Tibial artery (tissue), 4 donors: ENCODE measurements around the gene STAB2.

Source experiments
- DNase-seq, 2 donors: peaks; one replicate each; pipeline ENCODE4 v3.0.0-alpha.2; 2019
- H3K27ac ChIP-seq, 2 donors: fragments of 200-600 bp; sonication (generic) in 1 of 2; 1 replicate in 1 of 2; 2 replicates in 1 of 2; pipeline ENCODE4 v1.5.1; 2018 to 2019; ENCODE audit warnings: mild to moderate bottlenecking in 1 of 2
- H3K27me3 ChIP-seq, 2 donors: fragments of 200-600 bp; sonication (generic) in 1 of 2; one replicate each; pipeline versions ENCODE4 v1.5.1 to v1.6.0; 2016 to 2019
- H3K36me3 ChIP-seq, 3 donors: fragments of 200-600 bp; sonication (generic) in 2 of 3; one replicate each; pipeline ENCODE4 v1.5.1; 2016 to 2019; ENCODE audit warnings: mild to moderate bottlenecking in 2 of 3
- H3K4me1 ChIP-seq, 4 donors: fragments of 200-600 bp; sonication (generic) in 2 of 4; 1 replicate in 3 of 4; 2 replicates in 1 of 4; pipeline ENCODE4 v1.5.1; 2016 to 2019
- H3K4me3 ChIP-seq, 2 donors: fragments of 200-600 bp; sonication (generic) in 1 of 2; 1 replicate in 1 of 2; 2 replicates in 1 of 2; pipeline ENCODE4 v1.5.1; 2018 to 2019; ENCODE audit warnings: mild to moderate bottlenecking in 2 of 2
- H3K9me3 ChIP-seq, 3 donors: fragments of 200-600 bp; sonication (generic) in 1 of 3; one replicate each; pipeline ENCODE4 v1.5.1; 2016 to 2019
- CTCF ChIP-seq, 2 experiments: fragments of 200-600 bp in 1 of 2; fragments of 450-650 bp in 1 of 2; IDR thresholded peaks; one replicate each; pipeline ENCODE4 v1.5.1; 2017 to 2019; ENCODE audit warnings: antibody characterized with exemption in 2 of 2, mild to moderate bottlenecking in 1 of 2, moderate library complexity in 1 of 2
- intact Hi-C: fragments of 100-400 bp; cut with DNase I; formaldehyde crosslinking; loops from one replicate; pipeline ENCODE4 v1.15.0; 2023; ENCODE audit warnings: low total_unique reads

STAB2 gene

GRCh38 chr12:103742349-103742932 lies 155.4 kb downstream of the STAB2 start:
- no peak overlapping the region for H3K27ac ChIP-seq
- no peaks in the 10 kb centered on the region for H3K27me3 ChIP-seq
- H3K36me3 ChIP-seq: peaks cover 0 to 6% (median 3%) of the 10 kb centered on the region in 3 donors
- intact Hi-C loops: no loop called here
- DNase-seq: no peak
- H3K4me3 ChIP-seq: no peak overlapping the region
- H3K9me3 ChIP-seq: no peaks in the 10 kb centered on the region
- no peak for TF ChIP-seq CTCF (IDR thresholded peaks at IDR 0.05)
- H3K4me1 ChIP-seq: no peaks in the 10 kb centered on the region

GRCh38 chr12:103743788-103744187 lies 156.7 kb downstream of the STAB2 start:
- Histone ChIP-seq H3K27me3 (no peaks in the 10 kb centered on the region), H3K9me3 (no peaks in the 10 kb centered on the region), H3K27ac (no peak overlapping the region), H3K4me3 (no peak overlapping the region), H3K36me3 (peaks cover 0 to 6% (median 3%) of the 10 kb centered on the region in 3 donors), H3K4me1 (no peaks in the 10 kb centered on the region)
- no peak for TF ChIP-seq CTCF (IDR thresholded peaks at IDR 0.05)
- no peak for DNase-seq
- intact Hi-C loops: no loop called here

GRCh38 chr12:103745962-103746361 lies 158.9 kb downstream of the STAB2 start:
- peaks cover 0 to 6% (median 3%) of the 10 kb centered on the region in 3 donors for H3K36me3 ChIP-seq
- intact Hi-C loops: no loop called here
- no peak for TF ChIP-seq CTCF (IDR thresholded peaks at IDR 0.05)

GRCh38 chr12:103748002-103748401 lies 160.9 kb downstream of the STAB2 start:
- intact Hi-C loops: no loop called here
- Histone ChIP-seq H3K4me3 (no peak overlapping the region), H3K27me3 (no peaks in the 10 kb centered on the region), H3K4me1 (peaks cover 0 to 11% (median 0%) of the 10 kb centered on the region in 4 donors), H3K27ac (no peak overlapping the region), H3K36me3 (peaks cover 0 to 6% (median 3%) of the 10 kb centered on the region in 3 donors), H3K9me3 (no peaks in the 10 kb centered on the region)
- no peak for TF ChIP-seq CTCF (IDR thresholded peaks at IDR 0.05)
- no peak for DNase-seq

More at GRCh38 chr12:103745962-103746361, 158.9 kb downstream of the STAB2 start:
- Histone ChIP-seq H3K4me3 (no peak overlapping the region), H3K9me3 (no peaks in the 10 kb centered on the region), H3K27ac (no peak overlapping the region), H3K27me3 (no peaks in the 10 kb centered on the region), H3K4me1 (no peaks in the 10 kb centered on the region)
- DNase-seq: no peak

GRCh38 chr12:103748875-103749274 lies 161.8 kb downstream of the STAB2 start:
- TF ChIP-seq CTCF (IDR thresholded peaks at IDR 0.05): no peak
- H3K27me3 ChIP-seq: no peaks in the 10 kb centered on the region
- H3K4me1 ChIP-seq: peaks cover 0 to 11% (median 0%) of the 10 kb centered on the region in 4 donors
- no peak for DNase-seq
- intact Hi-C loops: no loop called here
- peaks cover 0 to 6% (median 3%) of the 10 kb centered on the region in 3 donors for H3K36me3 ChIP-seq
- H3K27ac ChIP-seq: no peak overlapping the region
- H3K9me3 ChIP-seq: no peaks in the 10 kb centered on the region
- no peak overlapping the region for H3K4me3 ChIP-seq
